Suprapubic skin (tissue), 4 donors: ENCODE measurements around the gene NEURL1. TPM values are rescaled to one million over a fixed set of nuclear protein-coding genes. Genes with fewer than 3 reads are reported as not detected.

ENCODE experiments used
- DNase-seq, 2 donors: peaks; one replicate each; pipeline ENCODE4 v3.0.0-alpha.2; 2019; ENCODE audit warnings: low spot score in 2 of 2
- H3K27ac ChIP-seq: fragments of 200-600 bp; sonication (generic); one replicate; pipeline ENCODE4 v1.5.1; 2019
- H3K27me3 ChIP-seq: fragments of 200-600 bp; sonication (generic); one replicate; pipeline ENCODE4 v1.5.1; 2019
- H3K36me3 ChIP-seq: fragments of 200-600 bp; sonication (generic); one replicate; pipeline ENCODE4 v1.5.1; 2019
- H3K4me1 ChIP-seq: fragments of 200-600 bp; sonication (generic); one replicate; pipeline ENCODE4 v1.5.1; 2019
- H3K4me3 ChIP-seq: fragments of 200-600 bp; sonication (generic); one replicate; pipeline ENCODE4 v1.5.1; 2019; ENCODE audit warnings: mild to moderate bottlenecking
- H3K9me3 ChIP-seq: fragments of 200-600 bp; sonication (generic); one replicate; pipeline ENCODE4 v1.5.1; 2019
- EP300 ChIP-seq: sonication (generic); formaldehyde crosslinking; IDR thresholded peaks from one replicate; pipeline ENCODE4 v1.6.1; 2017; ENCODE audit warnings: antibody characterized with exemption
- POLR2A ChIP-seq, 2 donors: fragments of 450-650 bp; IDR thresholded peaks; one replicate each; pipeline ENCODE4 v1.6.1; 2017; ENCODE audit warnings: antibody characterized with exemption in 2 of 2, mild to moderate bottlenecking in 2 of 2, moderate library complexity in 2 of 2
- POLR2AphosphoS5 ChIP-seq, 3 donors: sonication (generic); formaldehyde crosslinking; IDR thresholded peaks; one replicate each; pipeline ENCODE4 v1.6.1; 2017; ENCODE audit warnings: antibody characterized with exemption in 3 of 3
- WGBS: methylation state at CpG from one replicate; pipeline ENCODE4 v1.1.5; 2018; 5-methylcytosine and 5-hydroxymethylcytosine counted together
- total RNA-seq, 4 donors: library from RNA; depleted of rRNA; stranded (reverse); fragments of >200 nt; gene quantifications; one replicate each; pipeline ENCODE4 v1.1.0, GENCODE V29; 2016
- TF ChIP-seq, protein P1 (sequence below), 2 donors: fragments of 200-600 bp in 1 of 2; fragments of 450-650 bp in 1 of 2; sonication (generic) in 1 of 2; IDR thresholded peaks; one replicate each; pipeline ENCODE4 v1.5.1; 2016 to 2019; ENCODE audit warnings: antibody characterized with exemption in 2 of 2, mild to moderate bottlenecking in 1 of 2, moderate library complexity in 1 of 2

The NEURL1 gene
- total RNA-seq, 4 donors from 2014 or later = 0.18 to 0.30 TPM; not detected in 2

DNA sequence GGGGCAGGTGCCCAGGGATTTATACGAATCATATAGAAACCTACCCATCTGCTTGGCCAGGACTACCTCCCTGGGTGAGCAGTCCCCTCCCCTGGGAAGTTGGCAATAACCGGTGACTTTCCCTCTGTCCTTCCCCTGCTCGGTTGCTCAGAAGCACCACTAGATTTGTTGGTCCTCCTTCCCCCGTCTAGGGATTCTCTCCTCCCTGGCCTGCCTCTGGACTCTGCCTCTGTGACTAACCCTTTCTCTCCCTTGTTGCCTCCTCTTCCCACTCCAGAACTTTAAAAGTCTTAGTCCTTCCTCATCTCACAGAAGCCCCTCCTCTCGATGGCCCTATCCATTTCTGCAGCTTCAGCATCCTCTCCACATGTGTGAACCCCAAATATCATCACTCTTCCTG lies 24.3 kb upstream of the NEURL1 start:
- no peak overlapping the region for H3K4me3 ChIP-seq
- no peaks in the 10 kb centered on the region for H3K36me3 ChIP-seq
- no peak overlapping the region for H3K27ac ChIP-seq
- TF ChIP-seq EP300 (no peak), POLR2A (IDR thresholded peaks at IDR 0.05) (no peak), POLR2AphosphoS5 (IDR thresholded peaks at IDR 0.05) (no peak)
- TF ChIP-seq, protein P1, sequence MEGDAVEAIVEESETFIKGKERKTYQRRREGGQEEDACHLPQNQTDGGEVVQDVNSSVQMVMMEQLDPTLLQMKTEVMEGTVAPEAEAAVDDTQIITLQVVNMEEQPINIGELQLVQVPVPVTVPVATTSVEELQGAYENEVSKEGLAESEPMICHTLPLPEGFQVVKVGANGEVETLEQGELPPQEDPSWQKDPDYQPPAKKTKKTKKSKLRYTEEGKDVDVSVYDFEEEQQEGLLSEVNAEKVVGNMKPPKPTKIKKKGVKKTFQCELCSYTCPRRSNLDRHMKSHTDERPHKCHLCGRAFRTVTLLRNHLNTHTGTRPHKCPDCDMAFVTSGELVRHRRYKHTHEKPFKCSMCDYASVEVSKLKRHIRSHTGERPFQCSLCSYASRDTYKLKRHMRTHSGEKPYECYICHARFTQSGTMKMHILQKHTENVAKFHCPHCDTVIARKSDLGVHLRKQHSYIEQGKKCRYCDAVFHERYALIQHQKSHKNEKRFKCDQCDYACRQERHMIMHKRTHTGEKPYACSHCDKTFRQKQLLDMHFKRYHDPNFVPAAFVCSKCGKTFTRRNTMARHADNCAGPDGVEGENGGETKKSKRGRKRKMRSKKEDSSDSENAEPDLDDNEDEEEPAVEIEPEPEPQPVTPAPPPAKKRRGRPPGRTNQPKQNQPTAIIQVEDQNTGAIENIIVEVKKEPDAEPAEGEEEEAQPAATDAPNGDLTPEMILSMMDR (IDR thresholded peaks at IDR 0.05) = no peak
- no peaks in the 10 kb centered on the region for H3K9me3 ChIP-seq
- no peak for DNase-seq
- 56% methylated on average over 5 of the region's 5 CpGs for WGBS
- H3K4me1 ChIP-seq = peaks cover 8% of the 10 kb centered on the region
- no peaks in the 10 kb centered on the region for H3K27me3 ChIP-seq

DNA sequence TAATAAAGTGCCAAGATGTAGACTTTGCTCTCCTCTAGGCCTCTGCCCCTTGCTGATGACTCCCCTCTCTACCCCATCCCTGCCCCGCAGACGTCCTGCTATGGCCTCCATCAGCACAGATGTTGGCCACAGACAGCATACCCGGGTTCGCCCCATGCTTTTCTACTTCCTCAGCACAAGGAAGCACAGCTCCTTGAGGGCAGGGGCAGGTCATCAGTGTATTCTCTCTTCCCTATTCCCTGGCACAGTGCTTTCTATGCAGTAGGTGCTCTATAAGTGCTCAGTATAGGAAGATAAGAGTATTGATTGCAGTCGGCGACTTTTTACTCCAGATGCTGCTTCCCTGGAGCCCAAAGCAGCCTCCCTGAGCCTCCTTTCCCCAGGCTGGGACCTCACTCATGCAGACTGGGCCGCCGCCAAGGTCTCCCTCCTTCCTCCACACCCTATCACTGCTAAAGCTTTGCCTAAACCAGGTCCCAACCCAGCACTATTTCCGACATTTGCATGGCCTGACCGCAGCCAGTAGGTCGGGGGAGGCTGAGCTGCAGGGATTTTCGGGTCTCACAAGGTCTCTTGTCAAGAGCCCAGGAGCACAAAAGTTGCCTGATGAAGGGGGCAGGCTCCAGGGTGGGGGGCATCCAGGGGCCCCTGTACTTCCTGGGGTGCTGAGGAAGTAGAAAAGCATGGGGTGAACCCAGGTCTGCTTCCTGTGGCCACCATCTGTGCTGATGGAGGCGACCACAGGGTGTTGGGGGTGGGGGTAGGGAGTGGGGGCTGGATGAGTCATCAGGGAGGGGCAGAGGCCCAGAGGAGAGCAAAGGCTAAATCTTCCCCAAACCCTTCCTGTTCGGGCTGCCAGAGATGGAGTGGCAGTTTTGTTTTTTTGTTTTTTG lies 22.5 kb upstream of the NEURL1 start:
- Histone ChIP-seq H3K4me1 (peaks cover 8% of the 10 kb centered on the region), H3K27ac (peak overlapping the region; percentile 64), H3K9me3 (no peaks in the 10 kb centered on the region), H3K4me3 (no peak overlapping the region), H3K27me3 (no peaks in the 10 kb centered on the region), H3K36me3 (no peaks in the 10 kb centered on the region)
- DNase-seq = no peak
- TF ChIP-seq, protein P1 (IDR thresholded peaks at IDR 0.05) = no peak
- TF ChIP-seq POLR2A (IDR thresholded peaks at IDR 0.05) (no peak), POLR2AphosphoS5 (IDR thresholded peaks at IDR 0.05) (no peak), EP300 (no peak)
- 64% methylated on average over 14 of the region's 14 CpGs for WGBS

DNA sequence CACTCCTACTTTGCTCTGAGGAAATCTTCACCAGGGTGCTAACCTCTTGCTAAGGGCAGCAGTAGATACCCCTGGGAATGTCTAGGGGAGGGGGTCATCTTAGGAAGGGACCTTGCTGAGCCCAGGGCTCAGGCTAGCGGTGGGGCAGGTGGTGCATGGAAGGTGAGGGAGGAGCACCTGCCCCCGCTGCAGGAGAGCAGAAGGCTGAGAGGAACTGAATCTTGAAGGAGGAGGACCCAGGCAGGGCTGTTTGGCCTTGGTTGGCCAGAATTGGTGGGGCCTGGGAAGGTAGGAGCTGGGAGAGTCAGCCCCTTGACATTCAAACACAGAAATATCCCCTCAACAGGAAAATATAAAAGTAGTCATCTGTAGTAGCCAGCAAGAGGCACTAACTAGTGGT lies 21.5 kb upstream of the NEURL1 start:
- Histone ChIP-seq H3K9me3 (no peaks in the 10 kb centered on the region), H3K4me3 (no peak overlapping the region), H3K36me3 (no peaks in the 10 kb centered on the region), H3K4me1 (peaks cover 8% of the 10 kb centered on the region), H3K27ac (peak overlapping the region; percentile 64), H3K27me3 (no peaks in the 10 kb centered on the region)
- WGBS = 95% methylated on average over 2 of the region's 2 CpGs
- DNase-seq = no peak
- no peak for TF ChIP-seq POLR2AphosphoS5 (IDR thresholded peaks at IDR 0.05)
- TF ChIP-seq EP300 = no peak
- TF ChIP-seq, protein P1 (IDR thresholded peaks at IDR 0.05) = no peak
- TF ChIP-seq POLR2A (IDR thresholded peaks at IDR 0.05) = no peak

DNA sequence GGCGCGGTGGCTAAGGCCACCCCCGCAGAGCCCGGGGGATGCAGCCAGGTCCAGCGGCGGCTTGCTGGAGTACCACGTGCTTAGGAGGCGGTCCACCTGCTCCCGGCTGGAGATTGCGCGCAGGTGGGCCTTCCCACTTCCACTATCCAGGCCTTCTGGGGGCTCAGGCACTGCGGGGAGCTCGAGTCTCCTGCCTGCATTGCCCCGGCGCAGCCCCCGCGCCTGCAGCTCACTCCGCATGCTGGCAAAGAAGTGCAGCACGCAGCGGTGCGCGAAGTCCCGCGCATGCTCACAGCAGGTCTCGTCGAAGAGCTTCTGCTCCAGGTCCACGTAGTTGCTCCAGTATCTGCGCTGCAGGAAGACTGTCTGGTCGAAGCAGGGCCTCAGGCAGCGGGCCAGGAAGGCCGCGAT lies 20.2 kb upstream of the NEURL1 start:
- no peaks in the 10 kb centered on the region for H3K36me3 ChIP-seq
- no peaks in the 10 kb centered on the region for H3K9me3 ChIP-seq
- no peak overlapping the region for H3K4me3 ChIP-seq
- H3K4me1 ChIP-seq = peaks cover 8% of the 10 kb centered on the region
- WGBS = 69% methylated on average over 17 of the region's 32 CpGs
- no peaks in the 10 kb centered on the region for H3K27me3 ChIP-seq
- no peak for DNase-seq
- TF ChIP-seq POLR2AphosphoS5 (IDR thresholded peaks at IDR 0.05) = no peak
- TF ChIP-seq EP300 = no peak
- no peak for TF ChIP-seq POLR2A (IDR thresholded peaks at IDR 0.05)
- TF ChIP-seq, protein P1 (IDR thresholded peaks at IDR 0.05) = no peak
- no peak overlapping the region for H3K27ac ChIP-seq

DNA sequence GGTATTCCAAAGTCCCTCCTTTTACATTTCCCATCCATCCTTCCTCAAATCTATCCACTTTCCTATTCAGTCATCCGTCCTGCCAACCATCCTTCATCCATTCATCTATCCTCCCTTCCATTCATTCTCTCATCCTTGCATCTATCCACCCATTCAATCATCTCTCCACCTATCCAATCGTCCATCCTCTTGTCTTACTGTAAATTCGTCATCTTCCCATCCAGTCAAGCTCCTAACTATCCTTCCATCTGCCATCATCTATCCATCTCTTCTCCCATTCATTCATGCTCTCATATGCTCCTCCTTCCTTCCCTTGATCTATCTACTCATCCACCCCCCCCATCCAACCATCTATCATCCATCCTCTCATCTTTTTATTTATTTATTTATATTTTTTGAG lies 19.4 kb upstream of the NEURL1 start:
- WGBS = 92% methylated on average over 3 of the region's 3 CpGs
- H3K4me3 ChIP-seq = no peak overlapping the region
- no peak for DNase-seq
- no peaks in the 10 kb centered on the region for H3K27me3 ChIP-seq
- no peaks in the 10 kb centered on the region for H3K9me3 ChIP-seq
- TF ChIP-seq, protein P1 (IDR thresholded peaks at IDR 0.05) = no peak
- TF ChIP-seq POLR2A (IDR thresholded peaks at IDR 0.05) = no peak
- no peak for TF ChIP-seq POLR2AphosphoS5 (IDR thresholded peaks at IDR 0.05)
- TF ChIP-seq EP300 = no peak
- H3K36me3 ChIP-seq = no peaks in the 10 kb centered on the region
- H3K27ac ChIP-seq = no peak overlapping the region
- H3K4me1 ChIP-seq = peaks cover 8% of the 10 kb centered on the region
